Choroid plexus epithelial cell (primary cell): ENCODE results near the gene OR5AU1.

Experiments used
- DNase-seq: peaks from one replicate; pipeline ENCODE4 v3.0.0-alpha.2; 2010; ENCODE audit warnings: low read depth
- H3K4me3 ChIP-seq: 2 replicates; pipeline ENCODE4 v1.5.1; 2011; ENCODE audit warnings: low read depth, mild to moderate bottlenecking, control low read depth, low read length, moderate library complexity
- TF ChIP-seq, protein P1 (sequence below): conservative IDR thresholded peaks from 2 replicates; pipeline ENCODE4 v1.5.1; 2011; ENCODE audit warnings: low read depth, mild to moderate bottlenecking, control low read depth, inconsistent platforms, low read length, moderate library complexity

The OR5AU1 gene

DNA sequence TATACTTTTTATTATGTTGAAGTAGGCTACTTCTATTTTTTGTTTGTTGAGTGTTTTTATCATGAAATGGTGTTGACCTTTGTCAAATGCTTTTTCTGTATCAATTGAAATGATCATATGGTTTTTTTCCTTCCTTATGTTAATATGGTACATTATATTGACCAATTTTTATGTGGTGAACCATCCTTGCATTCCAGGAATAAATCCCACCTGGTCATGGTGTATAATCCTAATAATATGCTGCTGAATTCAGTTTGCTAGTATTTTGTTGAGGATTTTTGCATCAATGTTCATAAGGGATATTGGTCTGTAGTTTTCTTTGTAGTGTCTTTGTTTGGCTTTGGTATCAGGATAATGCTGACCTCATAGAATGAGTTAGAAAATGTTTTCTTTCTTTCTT lies 10.4 kb downstream of the OR5AU1 start:
- H3K4me3 ChIP-seq: no peak overlapping the region

DNA sequence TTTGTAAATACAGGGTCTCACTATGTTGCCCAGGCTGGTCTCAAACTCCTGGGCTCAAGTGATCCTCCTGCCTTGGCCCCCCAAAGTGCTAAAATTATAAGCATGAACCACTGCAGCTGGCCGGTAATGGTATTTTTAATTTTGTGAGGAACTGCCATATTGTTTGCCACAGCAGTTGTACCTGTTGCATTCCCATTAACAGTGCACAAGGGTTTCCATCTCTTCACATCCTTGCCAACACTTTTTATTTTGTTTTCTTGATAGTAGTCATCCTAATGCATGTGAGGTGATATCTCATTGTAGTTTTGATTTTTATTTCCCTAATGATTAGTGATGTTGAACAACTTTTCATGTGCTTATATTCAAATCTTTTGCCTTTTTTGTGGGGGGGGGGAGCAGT lies 13.5 kb downstream of the OR5AU1 start:
- no peak overlapping the region for H3K4me3 ChIP-seq
- DNase-seq: no peak
- TF ChIP-seq, protein P1, sequence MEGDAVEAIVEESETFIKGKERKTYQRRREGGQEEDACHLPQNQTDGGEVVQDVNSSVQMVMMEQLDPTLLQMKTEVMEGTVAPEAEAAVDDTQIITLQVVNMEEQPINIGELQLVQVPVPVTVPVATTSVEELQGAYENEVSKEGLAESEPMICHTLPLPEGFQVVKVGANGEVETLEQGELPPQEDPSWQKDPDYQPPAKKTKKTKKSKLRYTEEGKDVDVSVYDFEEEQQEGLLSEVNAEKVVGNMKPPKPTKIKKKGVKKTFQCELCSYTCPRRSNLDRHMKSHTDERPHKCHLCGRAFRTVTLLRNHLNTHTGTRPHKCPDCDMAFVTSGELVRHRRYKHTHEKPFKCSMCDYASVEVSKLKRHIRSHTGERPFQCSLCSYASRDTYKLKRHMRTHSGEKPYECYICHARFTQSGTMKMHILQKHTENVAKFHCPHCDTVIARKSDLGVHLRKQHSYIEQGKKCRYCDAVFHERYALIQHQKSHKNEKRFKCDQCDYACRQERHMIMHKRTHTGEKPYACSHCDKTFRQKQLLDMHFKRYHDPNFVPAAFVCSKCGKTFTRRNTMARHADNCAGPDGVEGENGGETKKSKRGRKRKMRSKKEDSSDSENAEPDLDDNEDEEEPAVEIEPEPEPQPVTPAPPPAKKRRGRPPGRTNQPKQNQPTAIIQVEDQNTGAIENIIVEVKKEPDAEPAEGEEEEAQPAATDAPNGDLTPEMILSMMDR: no peak

More for the DNA sequence above, 10.4 kb downstream of the OR5AU1 start:
- TF ChIP-seq, protein P1: no peak
- DNase-seq: no peak

DNA sequence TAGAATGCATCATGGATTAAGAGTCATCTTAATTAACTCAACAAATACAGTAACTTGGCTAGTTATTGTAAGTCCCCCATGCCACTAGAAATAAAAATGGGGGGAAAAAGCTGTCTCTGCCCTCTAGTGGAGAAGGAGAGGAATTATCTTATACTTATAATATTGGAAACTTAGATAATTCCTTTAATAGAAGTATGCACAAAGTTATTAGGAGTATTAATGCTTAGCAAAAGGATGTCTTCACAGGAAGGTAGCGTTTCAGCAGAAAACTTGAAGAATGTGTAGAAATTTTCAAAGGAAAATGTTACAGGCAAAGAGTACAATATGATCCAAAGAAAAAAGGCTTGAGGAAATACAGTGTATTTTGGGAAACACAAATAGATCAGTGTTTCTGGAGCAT lies 19.8 kb downstream of the OR5AU1 start:
- peak; percentile 27 for DNase-seq
- TF ChIP-seq, protein P1: peak; percentile 66
- H3K4me3 ChIP-seq: no peak overlapping the region

DNA sequence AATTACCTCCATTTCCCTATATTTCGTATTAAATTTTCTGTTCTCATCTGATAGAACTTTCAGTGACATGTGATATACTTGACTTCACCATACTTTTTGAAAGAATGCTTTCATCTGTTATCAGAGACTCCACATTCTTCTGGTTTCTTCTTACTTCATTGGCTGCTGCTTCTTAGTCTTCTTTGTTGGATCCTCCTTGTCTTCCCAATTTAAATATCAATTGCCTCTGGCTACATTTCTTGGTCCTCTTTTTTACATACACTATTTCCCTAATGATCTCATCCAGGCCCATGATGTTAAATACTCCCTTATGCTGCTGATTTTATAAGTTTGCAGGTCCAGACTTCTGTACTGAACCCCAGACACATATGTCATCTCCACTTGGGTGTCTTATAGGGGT lies 22.0 kb downstream of the OR5AU1 start:
- TF ChIP-seq, protein P1: no peak
- H3K4me3 ChIP-seq: no peak overlapping the region
- no peak for DNase-seq

DNA sequence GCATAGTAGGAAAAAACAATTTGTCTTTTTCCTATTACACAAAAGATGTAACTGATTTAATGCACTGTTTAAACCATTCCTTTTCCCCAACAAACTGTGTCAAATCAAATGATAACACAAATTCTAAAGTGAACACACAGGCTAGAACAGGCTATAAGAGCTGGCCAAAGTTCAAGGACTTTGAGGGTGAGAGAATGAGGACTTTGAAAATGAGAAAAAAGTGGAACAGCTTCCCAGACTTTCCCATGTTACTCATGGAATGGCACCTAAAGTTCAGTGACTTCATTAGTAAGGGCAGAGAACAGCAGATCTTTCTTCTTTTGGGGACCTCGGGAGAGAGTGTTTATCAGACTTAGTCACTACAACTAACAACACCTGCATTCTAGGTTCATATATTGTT lies 32.4 kb downstream of the OR5AU1 start:
- DNase-seq: no peak
- H3K4me3 ChIP-seq: no peak overlapping the region
- TF ChIP-seq, protein P1: no peak

DNA sequence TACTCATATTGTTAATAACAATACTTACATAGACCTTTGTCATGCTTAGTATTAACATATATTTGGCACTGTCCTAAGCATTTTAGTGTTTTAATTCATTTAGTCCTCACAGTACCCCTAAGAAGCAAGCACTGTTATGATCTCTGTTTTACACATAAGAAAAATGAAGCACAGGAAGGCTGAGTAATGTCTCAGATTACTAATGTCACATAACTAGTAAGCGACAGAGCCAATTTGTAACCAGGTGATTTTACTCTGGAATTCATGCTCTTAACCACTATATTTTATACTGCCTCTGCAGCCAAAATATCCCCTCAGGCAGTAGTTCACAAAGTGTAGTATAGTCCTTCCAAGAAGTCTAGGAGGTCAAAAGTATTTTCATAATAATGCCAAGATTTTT lies 34.7 kb downstream of the OR5AU1 start:
- no peak for DNase-seq
- no peak overlapping the region for H3K4me3 ChIP-seq
- TF ChIP-seq, protein P1: no peak

DNA sequence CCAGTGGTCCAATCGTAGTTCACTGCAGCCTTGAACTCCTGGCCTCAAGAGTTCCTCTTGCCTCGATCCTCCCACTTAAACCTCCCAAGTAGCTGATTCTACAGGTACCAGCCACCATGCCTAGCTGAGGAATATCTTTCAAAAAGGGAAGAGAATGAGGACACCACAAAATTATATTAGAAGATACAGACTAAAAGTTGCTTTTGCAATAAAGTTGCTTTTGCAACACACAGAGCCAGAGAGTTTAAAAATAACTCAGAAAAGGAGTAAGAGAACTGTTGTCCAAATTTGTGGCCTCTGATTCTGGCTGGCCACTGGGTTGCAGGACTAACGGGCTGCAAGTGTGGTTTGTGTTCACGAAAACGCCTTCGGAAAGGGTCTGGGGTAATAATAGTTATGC lies 35.2 kb downstream of the OR5AU1 start:
- DNase-seq: no peak
- H3K4me3 ChIP-seq: no peak overlapping the region
- TF ChIP-seq, protein P1: no peak
